Astrocyte of the cerebellum (primary cell): Measurements from ENCODE around the gene GSTA3.
A peak's percentile ranks its signal among the peaks of the same experiment; 100 is the strongest.

ENCODE experiments used
- DNase-seq: peaks from one replicate; pipeline ENCODE4 v3.0.0-alpha.2; 2011; ENCODE audit warnings: low read depth
- H3K4me3 ChIP-seq: 2 replicates; pipeline ENCODE4 v1.5.1; 2011; ENCODE audit warnings: mild to moderate bottlenecking, low read depth, low read length, moderate library complexity
- CTCF ChIP-seq: IDR thresholded peaks from 2 replicates; pipeline ENCODE4 v1.5.1; 2012; ENCODE audit warnings: low read length, low read depth, moderate library complexity, mild to moderate bottlenecking; ENCODE audit errors: missing control alignments
- in situ Hi-C: cut with HindIII; loops from 2 replicates; pipeline ENCODE4 v1.10.0; 2017; ENCODE audit warnings: low sequenced_read_pairs

The GSTA3 gene

GRCh38 chr6:52893221-52893620, 16.3 kb downstream of the GSTA3 start:
- no peak for DNase-seq
- H3K4me3 ChIP-seq: no peak overlapping the region
- in situ Hi-C loops: no loop called here
- TF ChIP-seq CTCF: no peak

GRCh38 chr6:52890018-52890417, 19.5 kb downstream of the GSTA3 start:
- no peak overlapping the region for H3K4me3 ChIP-seq
- TF ChIP-seq CTCF: no peak
- in situ Hi-C loops: no loop called here
- no peak for DNase-seq

GRCh38 chr6:52887910-52888524, 21.5 kb downstream of the GSTA3 start:
- DNase-seq: no peak
- H3K4me3 ChIP-seq: no peak overlapping the region
- TF ChIP-seq CTCF: no peak
- in situ Hi-C loops: no loop called here

- peak; percentile 85 for TF ChIP-seq CTCF
- DNase-seq: peak; percentile 35
- in situ Hi-C loops: no loop called here
- peak overlapping the region; percentile 45 for H3K4me3 ChIP-seq
These were observed 27.3 kb downstream of the GSTA3 start for GRCh38 chr6:52881996-52882841.

GRCh38 chr6:52881662-52881995, 27.9 kb downstream of the GSTA3 start:
- no peak for TF ChIP-seq CTCF
- in situ Hi-C loops: no loop called here
- DNase-seq: no peak
- H3K4me3 ChIP-seq: no peak overlapping the region

- in situ Hi-C loops: no loop called here
- TF ChIP-seq CTCF: no peak
- no peak for DNase-seq
- no peak overlapping the region for H3K4me3 ChIP-seq
These were observed 31.7 kb downstream of the GSTA3 start for GRCh38 chr6:52877786-52878185.
